Smooth muscle cell (in vitro differentiated cells): ENCODE data around the gene HYKK. TPM values are rescaled to one million over a fixed set of nuclear protein-coding genes. Genes with fewer than 3 reads are reported as not detected.

Source experiments
- polyA plus RNA-seq: library from polyadenylated mRNA; unstranded; fragments of >200 nt; fragmentation: Nextera tagmentation; extraction: Ambion mirVana; gene quantifications from 2 replicates; pipeline ENCODE4 v1.2.1, GENCODE V29; 2016
- total RNA-seq: library from RNA; depleted of rRNA; stranded (reverse); fragments of >200 nt; gene quantifications from 2 replicates; pipeline ENCODE4 v1.2.3, GENCODE V29; 2014

Gene HYKK
- total and polyA plus RNA-seq, 2 experiments from 2014 or later = 0.54 to 2.4 TPM

Other genes starting within 250 kb of the HYKK start
- gene DNAJA4, start 243.0 kb upstream of the HYKK start, total RNA-seq = 2.7 and 3.2 TPM in 2 replicates
- gene DNAJA4, start 243.0 kb upstream of the HYKK start, polyA plus RNA-seq = 4.0 and 5.8 TPM in 2 replicates
- 63.6 and 67.4 TPM in 2 replicates for gene SKIC8, start 208.0 kb upstream of the HYKK start, total RNA-seq
- gene SKIC8, start 208.0 kb upstream of the HYKK start, polyA plus RNA-seq = 64.5 and 72.9 TPM in 2 replicates
- gene CRABP1, start 167.2 kb upstream of the HYKK start, total RNA-seq = 1.2 and 12.9 TPM in 2 replicates
- gene CRABP1, start 167.2 kb upstream of the HYKK start, polyA plus RNA-seq = 1.8 and 8.8 TPM in 2 replicates
- 34.3 and 52.0 TPM in 2 replicates for gene IREB2, start 69.4 kb upstream of the HYKK start, total RNA-seq
- 13.6 and 14.1 TPM in 2 replicates for gene IREB2, start 69.4 kb upstream of the HYKK start, polyA plus RNA-seq
- gene PSMA4, start 32.9 kb downstream of the HYKK start, total RNA-seq = 198 and 218 TPM in 2 replicates
- 231 and 245 TPM in 2 replicates for gene PSMA4, start 32.9 kb downstream of the HYKK start, polyA plus RNA-seq
- gene CHRNA5, start 57.9 kb downstream of the HYKK start, total RNA-seq = 0.85 and 3.7 TPM in 2 replicates
- 0.85 and 2.4 TPM in 2 replicates for gene CHRNA5, start 57.9 kb downstream of the HYKK start, polyA plus RNA-seq
- gene CHRNA3, start 113.4 kb downstream of the HYKK start, total RNA-seq = 1.1 TPM in 1 of 2 replicates, not detected in the other
- gene CHRNA3, start 113.4 kb downstream of the HYKK start, polyA plus RNA-seq = 0.31 TPM in 1 of 2 replicates, not detected in the other
- gene CHRNB4, start 133.6 kb downstream of the HYKK start, total RNA-seq = not detected in 2 replicates
- gene CHRNB4, start 133.6 kb downstream of the HYKK start, polyA plus RNA-seq = not detected in 2 replicates